Muscle layer of colon (tissue), 2 donors: ENCODE data around the gene HDAC9.

ENCODE experiments used
- H3K27ac ChIP-seq: one replicate; pipeline ENCODE4 v1.7.0; 2013; ENCODE audit warnings: low read depth, mild to moderate bottlenecking, low read length, moderate library complexity
- H3K27me3 ChIP-seq, 2 donors: one replicate each; pipeline ENCODE4 v1.7.0; 2013; ENCODE audit warnings: low read length in 2 of 2, mild to moderate bottlenecking in 2 of 2; ENCODE audit not compliant: insufficient read depth in 2 of 2, control insufficient read depth in 1 of 2
- H3K36me3 ChIP-seq: one replicate; pipeline ENCODE4 v1.7.0; 2013; ENCODE audit warnings: mild to moderate bottlenecking, low read length; ENCODE audit not compliant: insufficient read depth
- H3K4me1 ChIP-seq: one replicate; pipeline ENCODE4 v1.7.0; 2013; ENCODE audit warnings: mild to moderate bottlenecking, low read length; ENCODE audit not compliant: insufficient read depth
- H3K4me3 ChIP-seq, 2 donors: one replicate each; pipeline ENCODE4 v1.7.0; 2013; ENCODE audit warnings: low read length in 2 of 2, low read depth in 1 of 2, mild to moderate bottlenecking in 1 of 2, moderate library complexity in 1 of 2
- H3K9ac ChIP-seq: one replicate; pipeline ENCODE4 v1.7.0; 2013; ENCODE audit warnings: low read length
- H3K9me3 ChIP-seq: one replicate; pipeline ENCODE4 v1.7.0; 2013; ENCODE audit warnings: mild to moderate bottlenecking, low read length
- donor health status: abdominal sarcoma.
- donor health status: Adenocarcinoma of cecum.

The HDAC9 gene

GRCh38 chr7:18530224-18531179 lies 35.0 kb downstream of the HDAC9 start:
- no peak overlapping the region for H3K4me3 ChIP-seq
- no peak overlapping the region for H3K9ac ChIP-seq
- no peaks in the 10 kb centered on the region for H3K27me3 ChIP-seq
- H3K4me1 ChIP-seq, result no peaks in the 10 kb centered on the region
- no peaks in the 10 kb centered on the region for H3K36me3 ChIP-seq
- H3K27ac ChIP-seq, result no peak overlapping the region
- no peaks in the 10 kb centered on the region for H3K9me3 ChIP-seq

DNA sequence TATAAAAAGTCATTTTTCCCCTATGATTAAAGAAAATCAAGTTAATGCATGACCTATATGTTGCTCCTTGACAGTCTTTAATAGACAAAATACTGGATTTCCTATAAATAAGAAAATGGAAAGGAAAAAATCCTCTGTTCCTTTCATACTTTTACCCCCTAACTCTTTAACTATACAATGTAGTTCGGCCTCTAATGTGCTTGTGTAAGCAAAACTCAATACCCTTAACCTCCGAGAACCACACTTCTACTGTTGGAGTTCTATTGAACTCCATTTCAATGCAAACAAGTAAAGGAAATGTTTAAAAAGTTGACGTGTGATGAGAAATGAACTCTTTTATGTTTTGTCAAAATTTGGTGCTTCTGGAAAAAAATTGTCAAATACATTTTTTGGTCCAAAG lies 36.0 kb downstream of the HDAC9 start:
- Histone ChIP-seq H3K4me3 (no peak overlapping the region), H3K9me3 (no peaks in the 10 kb centered on the region), H3K9ac (no peak overlapping the region), H3K27ac (no peak overlapping the region), H3K27me3 (no peaks in the 10 kb centered on the region), H3K36me3 (no peaks in the 10 kb centered on the region), H3K4me1 (no peaks in the 10 kb centered on the region)

DNA sequence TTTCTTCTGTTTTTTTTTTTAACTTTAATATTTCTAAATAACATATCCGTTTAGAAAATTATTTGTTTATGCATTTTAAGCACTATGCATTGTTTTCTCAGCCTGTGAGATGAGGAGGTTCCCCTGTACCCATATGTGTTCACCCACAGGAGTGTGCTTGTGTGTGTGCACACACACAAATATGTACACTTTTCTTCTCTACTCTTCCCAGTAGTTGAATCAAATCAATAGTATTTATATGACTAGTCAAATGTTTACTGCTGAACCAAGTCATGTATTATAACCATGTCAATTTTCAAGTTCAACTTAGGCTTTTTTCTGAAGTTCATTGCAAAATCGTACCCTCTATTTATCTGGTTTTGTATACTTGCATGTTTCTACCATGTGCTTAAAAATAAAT lies 37.3 kb downstream of the HDAC9 start:
- H3K36me3 ChIP-seq, result no peaks in the 10 kb centered on the region
- H3K4me3 ChIP-seq, result no peak overlapping the region
- no peak overlapping the region for H3K9ac ChIP-seq
- no peak overlapping the region for H3K27ac ChIP-seq
- no peaks in the 10 kb centered on the region for H3K9me3 ChIP-seq
- H3K27me3 ChIP-seq, result no peaks in the 10 kb centered on the region
- no peaks in the 10 kb centered on the region for H3K4me1 ChIP-seq

GRCh38 chr7:18534481-18534880 lies 38.9 kb downstream of the HDAC9 start:
- Histone ChIP-seq H3K4me1 (no peaks in the 10 kb centered on the region), H3K4me3 (no peak overlapping the region)

GRCh38 chr7:18535810-18536415 lies 40.4 kb downstream of the HDAC9 start:
- H3K27ac ChIP-seq, result no peak overlapping the region
- no peaks in the 10 kb centered on the region for H3K9me3 ChIP-seq
- H3K4me1 ChIP-seq, result no peaks in the 10 kb centered on the region
- no peak overlapping the region for H3K9ac ChIP-seq
- no peaks in the 10 kb centered on the region for H3K27me3 ChIP-seq
- no peak overlapping the region for H3K4me3 ChIP-seq
- no peaks in the 10 kb centered on the region for H3K36me3 ChIP-seq

More at GRCh38 chr7:18534481-18534880, 38.9 kb downstream of the HDAC9 start:
- no peaks in the 10 kb centered on the region for H3K36me3 ChIP-seq
- H3K9me3 ChIP-seq, result no peaks in the 10 kb centered on the region
- no peak overlapping the region for H3K9ac ChIP-seq
- H3K27me3 ChIP-seq, result no peaks in the 10 kb centered on the region
- H3K27ac ChIP-seq, result no peak overlapping the region

DNA sequence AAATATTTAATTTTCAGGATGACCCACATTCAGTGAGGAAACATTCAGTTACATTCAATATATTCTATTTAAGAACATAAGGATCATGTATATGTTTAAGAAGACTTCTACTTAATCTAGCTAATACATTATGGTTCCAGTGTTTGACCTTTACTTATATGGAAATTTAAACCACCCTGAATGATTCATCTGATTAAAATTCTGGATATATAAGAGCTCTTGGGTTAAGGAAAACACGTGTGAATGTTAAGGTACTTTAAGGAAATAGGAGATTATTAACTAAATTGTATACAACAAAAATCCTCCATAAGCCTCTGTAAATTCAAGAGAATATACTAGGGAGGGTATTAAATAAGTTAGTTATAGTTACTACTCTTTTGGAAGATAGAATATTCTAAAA lies 40.9 kb downstream of the HDAC9 start:
- H3K27me3 ChIP-seq, result no peaks in the 10 kb centered on the region
- H3K27ac ChIP-seq, result no peak overlapping the region
- H3K9me3 ChIP-seq, result no peaks in the 10 kb centered on the region
- no peak overlapping the region for H3K9ac ChIP-seq
- no peak overlapping the region for H3K4me3 ChIP-seq
- no peaks in the 10 kb centered on the region for H3K36me3 ChIP-seq
- no peaks in the 10 kb centered on the region for H3K4me1 ChIP-seq

DNA sequence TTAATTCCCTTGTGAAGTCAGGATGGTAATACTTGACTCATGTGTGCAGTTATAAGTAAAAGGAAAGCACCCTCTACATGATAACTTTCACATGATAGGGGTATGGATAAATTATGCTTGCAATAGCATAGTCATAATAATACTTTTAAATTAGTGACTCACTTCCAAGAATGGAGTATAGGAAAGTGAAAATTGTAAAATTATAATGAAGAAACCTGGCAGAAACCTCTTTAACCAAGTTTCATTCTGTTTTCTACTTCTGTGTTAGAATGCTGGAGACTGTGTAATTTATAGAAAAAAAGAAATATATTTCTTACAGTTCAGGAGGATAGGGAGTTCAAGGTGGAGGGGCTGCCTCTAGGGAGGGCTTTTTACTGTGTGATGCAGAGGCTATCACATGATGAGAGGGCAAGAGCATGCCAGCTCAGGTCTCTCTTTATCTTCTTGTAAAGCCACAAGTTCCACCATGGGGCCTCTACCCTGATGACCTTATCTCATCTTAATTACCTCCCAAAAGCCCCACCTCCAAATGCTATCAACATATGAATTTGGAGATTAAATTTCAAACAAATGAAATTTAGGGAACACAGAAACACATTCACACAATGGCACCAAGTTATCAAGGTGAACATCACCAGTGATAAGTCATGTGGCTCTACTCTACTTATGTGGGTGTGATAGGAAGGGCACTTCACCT lies 43.2 kb downstream of the HDAC9 start:
- no peaks in the 10 kb centered on the region for H3K4me1 ChIP-seq
- no peak overlapping the region for H3K4me3 ChIP-seq
- no peaks in the 10 kb centered on the region for H3K36me3 ChIP-seq
- H3K27ac ChIP-seq, result no peak overlapping the region
- H3K27me3 ChIP-seq, result no peaks in the 10 kb centered on the region
- H3K9me3 ChIP-seq, result no peaks in the 10 kb centered on the region
- no peak overlapping the region for H3K9ac ChIP-seq

GRCh38 chr7:18540396-18540795 lies 44.8 kb downstream of the HDAC9 start:
- H3K27me3 ChIP-seq, result no peaks in the 10 kb centered on the region
- H3K9me3 ChIP-seq, result no peaks in the 10 kb centered on the region
- H3K27ac ChIP-seq, result no peak overlapping the region
- no peak overlapping the region for H3K9ac ChIP-seq
- no peaks in the 10 kb centered on the region for H3K36me3 ChIP-seq
- no peaks in the 10 kb centered on the region for H3K4me1 ChIP-seq
- no peak overlapping the region for H3K4me3 ChIP-seq

- H3K27ac ChIP-seq, result no peak overlapping the region
These were observed 45.8 kb downstream of the HDAC9 start for GRCh38 chr7:18541181-18541870.

DNA sequence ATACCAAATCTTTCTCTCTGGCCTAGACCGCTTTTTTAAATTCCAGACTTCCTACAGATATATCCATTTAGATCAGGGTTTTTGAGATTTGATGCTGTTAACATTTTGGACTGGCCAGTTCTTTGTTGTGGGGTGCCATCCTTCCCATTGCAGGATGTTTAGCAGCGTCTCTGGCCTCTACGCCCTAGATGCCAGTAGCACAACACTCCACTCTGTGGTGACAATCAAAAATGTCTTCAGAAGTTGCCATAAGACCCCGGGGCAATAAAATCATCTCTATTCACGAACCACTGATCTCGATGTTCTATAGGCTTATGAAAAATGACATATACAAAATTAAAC lies 46.3 kb downstream of the HDAC9 start:
- no peaks in the 10 kb centered on the region for H3K4me1 ChIP-seq
- H3K36me3 ChIP-seq, result no peaks in the 10 kb centered on the region
- no peak overlapping the region for H3K4me3 ChIP-seq
- no peaks in the 10 kb centered on the region for H3K9me3 ChIP-seq
- H3K9ac ChIP-seq, result no peak overlapping the region
- H3K27ac ChIP-seq, result no peak overlapping the region
- H3K27me3 ChIP-seq, result no peaks in the 10 kb centered on the region

More at GRCh38 chr7:18541181-18541870, 45.8 kb downstream of the HDAC9 start:
- Histone ChIP-seq H3K27me3 (no peaks in the 10 kb centered on the region), H3K36me3 (no peaks in the 10 kb centered on the region), H3K4me3 (no peak overlapping the region), H3K9me3 (no peaks in the 10 kb centered on the region), H3K9ac (no peak overlapping the region), H3K4me1 (no peaks in the 10 kb centered on the region)

DNA sequence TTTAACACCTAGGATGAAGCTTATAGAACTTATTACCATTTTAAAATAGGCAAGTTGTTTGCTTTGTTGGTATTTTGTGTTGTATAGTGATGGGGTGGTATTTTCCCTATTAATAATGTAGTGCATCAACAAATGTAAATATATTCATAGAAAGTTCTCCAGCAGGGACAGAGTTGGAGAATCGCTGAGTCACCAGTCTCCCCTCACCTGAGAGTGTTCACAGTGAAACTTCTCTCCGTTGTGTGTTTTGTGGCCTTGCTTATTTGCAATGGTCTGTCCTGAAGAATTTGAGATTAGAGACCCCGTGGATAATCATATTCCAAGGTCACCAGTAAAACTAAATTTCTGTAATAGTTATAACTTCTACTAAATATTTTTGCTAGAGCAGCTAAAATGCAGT lies 51.0 kb downstream of the HDAC9 start:
- Histone ChIP-seq H3K9ac (no peak overlapping the region), H3K9me3 (no peaks in the 10 kb centered on the region), H3K27me3 (no peaks in the 10 kb centered on the region), H3K27ac (no peak overlapping the region), H3K4me1 (no peaks in the 10 kb centered on the region), H3K36me3 (no peaks in the 10 kb centered on the region), H3K4me3 (no peak overlapping the region)
